Activated naive CD4-positive, alpha-beta T cell treated with anti-CD3 and anti-CD28 coated beads, Interleukin-2, amount 50 U/mL, for 72 hours (primary cell): ENCODE measurements around the gene CRYBA2. TPM values are rescaled to one million over a fixed set of nuclear protein-coding genes. Genes with fewer than 3 reads are reported as not detected.

Experiments used
- ATAC-seq, 2 donors: fragments of 150-1000 bp; cut with Tn5 transposase; 2 replicates each; pipeline ENCODE4 v1.10.0; 2021; ENCODE audit warnings: mild to moderate bottlenecking in 2 of 2, moderate library complexity in 2 of 2
- DNase-seq, 2 donors: peaks; one replicate each; pipeline ENCODE4 v3.0.0; 2021 to 2022; ENCODE audit warnings: low spot score in 2 of 2
- H3K27ac Mint-ChIP-seq, 2 donors: one replicate each; pipeline ENCODE4 v1.8.0; 2022; ENCODE audit warnings: mild to moderate bottlenecking in 2 of 2, mixed read lengths in 2 of 2
- H3K36me3 Mint-ChIP-seq, 2 donors: one replicate each; pipeline ENCODE4 v1.8.0; 2022; ENCODE audit warnings: mixed read lengths in 2 of 2
- H3K9me3 Mint-ChIP-seq, 2 donors: one replicate each; pipeline ENCODE4 v1.8.0; 2022; ENCODE audit warnings: mixed read lengths in 2 of 2
- total RNA-seq, 2 donors: library from RNA; stranded (reverse); gene quantifications; one replicate each; pipeline ENCODE4 v1.2.3, GENCODE V29; 2022

CRYBA2 gene
- total RNA-seq, 2 donors from 2014 or later: not detected

DNA sequence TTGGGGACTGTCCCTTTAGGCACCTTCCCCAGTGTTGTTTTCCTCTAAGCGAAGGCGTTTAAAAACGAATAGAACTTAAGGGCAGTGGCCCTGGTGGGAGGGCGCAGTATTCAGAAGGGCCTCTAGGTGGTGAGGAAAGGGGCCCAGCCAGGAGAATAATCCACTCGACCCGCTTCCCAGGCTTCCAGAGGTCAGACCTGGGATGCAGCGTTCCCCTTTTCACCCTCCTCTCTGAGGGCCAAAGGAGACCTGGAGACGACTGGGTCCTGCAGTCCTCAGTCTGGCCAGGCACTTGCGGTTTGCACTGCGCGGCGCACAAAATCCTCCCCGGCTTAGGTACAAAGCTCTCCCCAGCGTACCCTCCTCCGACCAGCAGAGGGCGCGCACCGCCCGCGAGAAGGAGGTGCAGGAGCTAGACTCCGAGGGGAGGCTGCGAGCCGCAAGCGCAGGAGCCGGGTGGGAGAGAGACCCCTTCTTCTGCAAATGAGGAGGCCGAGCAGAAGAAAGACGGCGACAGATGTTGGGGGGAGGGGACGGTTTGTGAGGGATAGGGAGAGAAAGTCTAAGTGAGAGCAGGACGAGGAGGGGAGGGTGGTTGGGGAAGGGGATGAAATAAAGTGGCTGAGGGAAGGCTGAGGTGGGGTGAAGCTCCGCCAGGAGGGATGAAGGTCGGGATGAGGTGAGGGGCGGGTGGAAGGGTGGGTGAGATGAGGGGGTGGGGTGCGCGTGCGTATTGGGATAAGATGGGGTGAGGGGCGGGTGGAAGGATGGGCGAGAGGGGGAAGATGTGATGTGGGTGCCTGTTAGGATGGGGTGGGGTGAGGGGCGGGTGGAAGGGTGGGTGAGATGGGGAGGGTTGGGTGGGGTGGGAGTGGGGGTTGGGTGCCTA, 13.1 kb downstream of the CRYBA2 start:
- Mint-ChIP-seq H3K36me3 (peaks cover 0 to 6% of the 10 kb centered on the region in 2 donors), H3K9me3 (no peaks in the 10 kb centered on the region), H3K27ac (no peak overlapping the region)
- peak; percentile 92 to 93 for ATAC-seq
- peak; percentile 78 to 92 for DNase-seq

DNA sequence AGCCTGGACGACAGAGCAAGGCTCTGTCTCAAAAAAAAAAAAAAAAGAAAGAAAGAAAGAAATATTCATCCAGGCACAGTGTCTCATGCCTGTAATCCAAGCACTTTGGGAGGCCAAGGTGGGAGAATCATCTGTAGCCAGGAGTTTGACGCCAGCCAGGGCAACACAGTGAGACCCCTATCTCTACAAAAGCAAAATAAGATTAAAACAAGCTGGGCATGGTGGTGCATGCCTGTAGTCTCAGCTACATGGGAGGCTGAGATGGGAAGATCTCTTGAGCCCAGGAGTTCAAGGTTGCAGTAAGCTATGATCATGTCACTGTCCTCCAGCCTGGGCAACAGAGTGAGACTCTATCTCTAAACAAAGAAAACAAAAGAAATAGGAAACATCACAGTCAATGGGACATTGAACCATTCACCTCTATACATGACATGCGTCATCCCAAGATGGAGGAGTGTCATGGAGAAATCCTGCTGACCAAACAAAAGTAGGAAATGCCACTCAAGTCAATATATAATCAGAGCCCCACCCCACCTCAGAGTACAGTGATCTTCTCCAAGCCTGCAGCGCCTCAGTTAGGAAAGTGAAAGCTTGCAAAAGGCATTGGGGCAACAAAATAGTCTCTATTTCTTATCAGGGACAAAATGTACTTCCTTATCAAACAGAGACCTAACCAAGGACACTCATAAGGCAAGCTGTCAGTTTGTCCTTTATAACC, 18.0 kb downstream of the CRYBA2 start:
- Mint-ChIP-seq H3K9me3 (no peaks in the 10 kb centered on the region), H3K27ac (no peak overlapping the region), H3K36me3 (no peaks in the 10 kb centered on the region)
- DNase-seq (no peak), ATAC-seq (no peak)

DNA sequence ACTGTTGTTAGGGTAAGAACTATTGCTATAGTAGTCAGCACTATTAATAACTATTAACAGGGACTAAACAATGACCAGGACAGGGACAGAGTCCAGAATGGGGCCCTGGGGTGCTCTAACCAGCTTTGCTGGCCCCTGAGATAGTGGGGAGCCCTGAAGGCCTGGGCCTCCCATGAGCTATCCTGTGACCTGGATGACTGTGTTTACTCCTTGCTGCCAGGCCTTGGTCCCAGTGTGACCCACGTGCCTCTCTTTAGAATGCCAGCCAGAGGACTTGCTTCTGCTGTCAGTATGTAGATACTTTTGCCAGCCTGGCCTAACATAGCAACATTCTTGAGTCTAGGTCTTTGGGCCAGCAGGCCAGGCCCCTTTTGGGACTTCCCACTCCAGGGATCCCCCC, 22.3 kb downstream of the CRYBA2 start:
- Mint-ChIP-seq H3K27ac (no peak overlapping the region), H3K9me3 (no peaks in the 10 kb centered on the region), H3K36me3 (no peaks in the 10 kb centered on the region)
- DNase-seq (no peak), ATAC-seq (no peak)

DNA sequence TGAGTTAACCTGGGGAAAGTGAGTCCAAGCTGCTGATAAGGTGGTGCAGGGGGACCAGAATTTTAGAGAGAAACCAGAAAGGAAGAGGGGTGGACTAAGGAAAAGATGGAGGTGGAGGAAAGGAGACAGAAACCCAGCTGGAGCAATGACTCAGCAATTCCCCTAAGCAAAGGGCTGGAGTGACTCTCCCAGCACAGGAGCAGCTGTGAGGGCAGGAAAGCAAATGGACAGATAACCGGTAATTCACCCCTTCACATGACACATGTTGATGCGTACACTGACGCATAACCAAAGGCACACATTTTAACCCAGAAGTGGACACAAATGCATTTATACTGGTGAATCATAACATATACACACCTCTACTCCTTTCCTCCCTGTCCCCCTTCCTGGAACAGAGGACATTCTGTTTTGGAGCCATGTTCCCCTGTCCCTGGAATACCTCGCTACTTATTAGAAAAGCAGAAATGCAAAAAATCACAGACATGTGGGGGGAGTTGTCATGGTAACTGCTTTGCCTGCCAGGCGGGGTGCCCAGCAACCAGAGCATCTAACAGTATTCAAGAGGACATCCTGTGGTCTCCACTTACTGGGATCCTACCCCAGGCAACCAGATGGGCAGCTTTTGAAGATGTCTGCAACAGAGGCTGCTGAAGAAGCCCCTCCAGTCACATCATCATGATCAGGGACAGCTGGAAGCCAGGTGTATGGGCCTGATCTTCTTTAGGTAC, 29.0 kb downstream of the CRYBA2 start:
- Mint-ChIP-seq H3K36me3 (no peaks in the 10 kb centered on the region), H3K9me3 (no peaks in the 10 kb centered on the region), H3K27ac (no peak overlapping the region)
- ATAC-seq: no peak
- peak in 1 of 2 donors; percentile 18 for DNase-seq

DNA sequence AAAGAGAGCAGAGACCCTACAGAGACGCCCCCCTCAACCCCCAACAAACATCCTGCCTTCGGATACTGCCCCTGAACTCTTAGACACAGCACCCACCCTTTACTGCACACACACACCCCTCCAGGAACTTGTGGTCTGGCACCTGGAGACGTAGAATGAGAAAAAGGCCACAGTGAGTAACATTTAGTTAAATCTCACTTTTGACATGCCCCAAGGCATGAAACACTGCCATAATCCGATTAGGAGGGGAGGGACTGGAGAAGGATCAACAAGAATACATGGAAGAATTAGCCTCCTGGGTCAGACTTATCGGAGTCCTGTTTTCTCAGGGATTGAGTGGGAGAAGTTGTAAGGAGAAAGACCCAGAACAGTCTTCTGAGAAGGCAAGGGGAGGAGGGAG, 29.6 kb downstream of the CRYBA2 start:
- Mint-ChIP-seq H3K9me3 (no peaks in the 10 kb centered on the region), H3K27ac (no peak overlapping the region), H3K36me3 (no peaks in the 10 kb centered on the region)
- DNase-seq (no peak), ATAC-seq (no peak)

DNA sequence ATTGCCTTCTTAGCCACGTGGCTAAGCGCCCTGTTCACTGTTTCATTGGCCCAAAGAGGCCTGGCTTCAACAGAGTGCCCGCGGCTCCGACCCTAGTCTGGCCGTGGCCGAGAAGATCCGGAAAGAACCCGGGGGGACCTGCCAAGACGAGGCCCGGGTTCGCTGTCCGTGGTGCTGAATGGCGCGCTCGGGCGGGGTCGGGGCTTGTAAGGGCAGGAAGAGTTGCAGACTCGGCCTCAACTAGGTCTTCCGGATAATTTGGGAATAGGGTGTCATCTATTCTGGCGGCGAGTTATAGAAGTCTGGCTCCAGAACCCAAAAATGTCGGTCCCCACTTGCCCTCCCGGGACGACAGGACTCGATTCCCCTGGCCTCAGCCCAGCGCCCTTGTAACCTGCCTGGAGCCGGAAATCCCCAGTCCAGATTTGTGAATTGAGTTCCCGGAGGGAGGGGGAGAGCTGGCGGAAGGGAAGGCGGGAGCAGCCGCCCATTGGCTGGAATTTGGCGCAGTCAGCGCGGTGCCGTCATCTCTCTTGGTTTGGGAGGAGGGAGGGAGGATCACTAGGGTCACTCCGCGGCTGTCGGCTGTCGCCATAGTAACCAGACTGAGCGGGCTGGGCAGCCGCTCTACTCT, 30.2 kb downstream of the CRYBA2 start:
- ATAC-seq (no peak), DNase-seq (peak; percentile 34 to 78)
- H3K9me3 Mint-ChIP-seq: no peaks in the 10 kb centered on the region
- no peaks in the 10 kb centered on the region for H3K36me3 Mint-ChIP-seq
- H3K27ac Mint-ChIP-seq: no peak overlapping the region

DNA sequence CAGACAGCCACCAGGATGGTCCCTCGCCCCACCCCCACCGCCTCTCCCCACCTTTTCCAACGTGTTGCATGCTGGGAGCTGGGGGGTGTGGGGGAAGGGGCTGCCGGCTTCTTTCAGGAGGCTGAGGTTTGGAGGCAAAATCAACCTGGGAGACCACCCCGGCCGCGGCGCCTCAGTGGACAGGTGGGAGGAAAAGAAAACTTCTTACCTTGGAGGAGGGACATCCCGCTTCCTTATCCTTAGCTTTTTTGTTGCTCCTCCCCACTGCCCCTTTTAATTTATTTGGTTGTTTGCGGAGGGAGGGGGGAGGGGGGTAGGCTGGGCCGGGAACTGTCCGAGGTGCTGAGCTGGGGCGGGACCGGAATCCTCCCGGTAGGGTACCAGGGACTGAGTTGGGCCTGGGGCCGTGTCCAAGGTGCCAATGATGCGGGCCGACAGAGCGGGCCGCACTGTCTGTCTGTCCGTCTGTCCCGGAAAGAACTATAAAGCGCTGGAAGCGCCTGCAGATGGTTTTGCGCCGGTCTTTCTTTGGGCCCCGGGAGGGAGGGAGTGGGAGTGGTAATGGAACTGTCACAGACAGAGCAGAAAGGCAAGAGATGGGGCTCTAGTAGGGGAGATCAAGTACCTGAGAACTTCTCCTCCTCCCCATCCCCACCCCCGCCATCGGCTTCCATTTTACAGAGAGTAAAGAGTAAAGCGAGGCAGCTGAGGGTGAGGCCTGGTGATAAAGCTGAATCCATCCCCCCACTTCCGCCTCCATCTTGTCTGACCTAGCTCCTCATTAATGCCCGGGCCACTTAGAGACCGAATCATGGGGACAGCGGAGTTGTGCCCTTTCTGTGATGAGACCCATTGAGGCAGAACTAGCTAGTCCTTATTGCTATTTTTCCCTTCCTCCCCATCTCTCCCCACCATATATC, 31.3 kb downstream of the CRYBA2 start:
- Mint-ChIP-seq H3K36me3 (no peaks in the 10 kb centered on the region), H3K9me3 (no peaks in the 10 kb centered on the region), H3K27ac (no peak overlapping the region)
- no peak for ATAC-seq
- DNase-seq: no peak

DNA sequence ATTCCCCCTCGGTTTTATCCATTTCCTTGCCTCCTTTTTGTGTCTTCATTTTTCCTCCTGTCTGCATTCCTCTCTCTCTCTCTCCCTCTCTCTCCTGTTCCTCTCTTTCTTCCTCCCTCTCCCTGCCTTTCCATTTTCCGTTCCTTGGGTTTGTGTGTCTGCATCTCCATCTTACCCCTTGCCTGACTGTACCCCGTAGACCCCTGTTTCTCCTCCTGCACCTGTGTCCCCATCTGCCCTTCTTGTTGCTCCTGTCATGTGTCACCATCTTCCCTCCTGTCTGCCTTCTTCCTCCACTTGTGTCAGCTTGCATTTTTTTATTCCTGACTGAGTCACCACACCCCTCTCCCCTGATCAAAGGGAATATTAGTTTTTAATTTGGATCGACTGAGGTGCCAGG, 32.0 kb downstream of the CRYBA2 start:
- DNase-seq (no peak), ATAC-seq (no peak)
- Mint-ChIP-seq H3K9me3 (no peaks in the 10 kb centered on the region), H3K27ac (peak overlapping the region in 1 of 2 donors; percentile 2), H3K36me3 (no peaks in the 10 kb centered on the region)

DNA sequence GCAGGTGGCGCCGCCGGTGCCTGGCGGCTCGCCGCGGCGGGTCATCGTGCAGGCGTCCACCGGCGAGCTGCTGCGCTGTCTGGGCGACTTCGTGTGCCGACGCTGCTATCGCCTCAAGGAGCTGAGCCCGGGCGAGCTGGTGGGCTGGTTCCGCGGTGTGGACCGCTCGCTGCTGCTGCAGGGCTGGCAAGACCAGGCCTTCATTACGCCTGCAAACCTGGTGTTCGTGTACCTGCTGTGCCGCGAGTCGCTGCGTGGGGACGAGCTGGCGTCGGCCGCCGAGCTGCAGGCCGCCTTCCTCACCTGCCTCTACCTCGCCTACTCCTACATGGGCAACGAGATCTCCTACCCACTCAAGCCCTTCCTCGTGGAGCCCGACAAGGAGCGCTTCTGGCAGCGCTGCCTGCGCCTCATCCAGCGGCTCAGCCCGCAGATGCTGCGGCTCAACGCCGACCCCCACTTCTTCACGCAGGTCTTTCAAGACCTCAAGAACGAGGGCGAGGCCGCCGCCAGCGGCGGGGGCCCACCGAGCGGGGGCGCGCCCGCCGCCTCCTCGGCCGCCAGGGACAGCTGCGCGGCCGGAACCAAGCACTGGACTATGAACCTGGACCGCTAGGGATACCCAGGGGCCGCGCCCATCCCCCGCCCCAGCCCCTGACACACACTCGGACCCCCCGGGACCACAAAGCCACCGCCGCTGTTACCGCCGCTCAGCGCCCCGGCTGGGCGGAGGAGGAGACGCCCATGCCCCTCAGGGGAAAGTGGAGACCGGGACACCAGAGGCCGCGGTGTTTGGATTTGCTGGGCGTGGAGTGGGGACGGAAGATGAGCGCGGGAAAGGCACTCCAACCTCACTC, 32.7 kb downstream of the CRYBA2 start:
- Mint-ChIP-seq H3K27ac (peak overlapping the region in 1 of 2 donors; percentile 2), H3K36me3 (no peaks in the 10 kb centered on the region), H3K9me3 (no peaks in the 10 kb centered on the region)
- ATAC-seq (no peak), DNase-seq (no peak)

DNA sequence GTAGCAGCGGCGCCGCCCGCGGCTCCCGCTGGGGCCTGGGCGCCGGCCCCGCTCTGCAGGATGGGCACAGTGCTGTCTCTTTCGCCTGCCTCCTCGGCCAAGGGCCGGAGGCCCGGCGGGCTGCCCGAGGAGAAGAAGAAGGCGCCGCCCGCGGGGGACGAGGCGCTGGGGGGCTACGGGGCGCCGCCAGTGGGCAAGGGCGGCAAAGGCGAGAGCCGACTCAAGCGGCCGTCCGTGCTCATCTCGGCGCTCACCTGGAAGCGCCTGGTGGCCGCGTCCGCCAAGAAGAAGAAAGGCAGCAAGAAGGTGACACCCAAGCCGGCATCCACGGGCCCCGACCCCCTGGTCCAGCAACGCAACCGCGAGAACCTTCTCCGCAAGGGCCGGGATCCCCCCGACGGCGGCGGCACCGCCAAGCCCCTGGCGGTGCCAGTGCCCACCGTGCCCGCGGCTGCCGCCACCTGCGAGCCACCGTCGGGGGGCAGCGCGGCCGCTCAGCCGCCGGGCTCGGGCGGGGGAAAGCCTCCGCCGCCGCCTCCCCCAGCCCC, 33.4 kb downstream of the CRYBA2 start:
- Mint-ChIP-seq H3K27ac (no peak overlapping the region), H3K9me3 (no peaks in the 10 kb centered on the region), H3K36me3 (no peaks in the 10 kb centered on the region)
- peak in 1 of 2 donors; percentile 22 for DNase-seq
- no peak for ATAC-seq

DNA sequence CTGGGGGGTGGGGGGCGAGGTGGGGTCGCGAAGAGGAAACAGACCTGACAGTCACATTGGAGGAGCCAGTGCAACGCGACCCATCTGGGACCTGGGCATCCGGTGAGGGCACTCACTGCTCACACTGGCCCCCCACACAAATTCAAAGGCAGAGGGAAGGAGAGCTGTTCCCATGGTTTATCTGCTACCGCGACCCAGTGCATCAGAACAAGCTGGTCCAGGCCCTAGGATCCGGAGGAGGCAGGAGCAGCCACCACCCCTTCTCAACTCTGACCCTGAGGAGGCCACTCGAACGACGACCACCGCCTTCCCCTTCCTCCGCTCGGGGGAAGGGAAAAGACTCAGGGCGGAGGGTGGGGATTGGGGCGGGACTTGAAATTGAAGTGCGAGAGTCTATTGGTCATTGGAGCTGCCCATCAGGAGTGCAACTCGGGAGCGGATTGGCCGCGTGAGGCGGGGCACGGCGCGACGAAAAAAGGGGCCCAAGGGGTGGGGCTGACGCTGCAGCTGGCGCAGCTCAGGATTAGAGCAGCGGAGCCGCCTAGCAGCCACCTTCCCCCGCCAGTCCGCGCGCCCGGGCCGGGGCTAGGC, 34.0 kb downstream of the CRYBA2 start, which contains the start of gene CDK5R2:
Gene CDK5R2, plus strand, starts transcription at position 526 of the 591 bp plus-strand sequence. CDS start 155 bp downstream, outside the sequence.
- DNase-seq (peak in 1 of 2 donors; percentile 83), ATAC-seq (peak; percentile 83 to 98)
- H3K36me3 Mint-ChIP-seq: no peaks in the 10 kb centered on the region
- H3K9me3 Mint-ChIP-seq: no peaks in the 10 kb centered on the region
- H3K27ac Mint-ChIP-seq: no peak within 1 kb of the TSS

DNA sequence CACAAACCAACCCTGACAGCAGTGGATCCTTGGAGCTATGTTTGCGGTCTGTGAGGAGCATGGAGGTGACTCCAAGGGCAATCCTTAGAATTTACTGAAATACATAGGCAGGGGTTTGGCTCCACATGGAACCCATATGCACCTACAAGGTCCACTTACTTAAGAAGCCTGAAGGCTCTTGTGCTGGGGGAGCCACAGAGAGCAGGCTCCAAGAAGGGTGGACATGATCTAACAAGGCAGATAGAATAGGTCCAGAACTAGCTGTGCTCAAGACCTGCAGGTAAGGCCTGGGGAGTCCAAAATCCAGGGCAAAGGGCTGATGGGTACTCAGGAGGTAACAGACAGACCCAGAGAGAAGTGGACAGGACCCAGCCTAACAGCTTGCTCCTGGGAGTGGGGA, 34.9 kb downstream of the CRYBA2 start:
- Mint-ChIP-seq H3K9me3 (no peaks in the 10 kb centered on the region), H3K27ac (no peak overlapping the region), H3K36me3 (no peaks in the 10 kb centered on the region)
- ATAC-seq: no peak
- DNase-seq: no peak

DNA sequence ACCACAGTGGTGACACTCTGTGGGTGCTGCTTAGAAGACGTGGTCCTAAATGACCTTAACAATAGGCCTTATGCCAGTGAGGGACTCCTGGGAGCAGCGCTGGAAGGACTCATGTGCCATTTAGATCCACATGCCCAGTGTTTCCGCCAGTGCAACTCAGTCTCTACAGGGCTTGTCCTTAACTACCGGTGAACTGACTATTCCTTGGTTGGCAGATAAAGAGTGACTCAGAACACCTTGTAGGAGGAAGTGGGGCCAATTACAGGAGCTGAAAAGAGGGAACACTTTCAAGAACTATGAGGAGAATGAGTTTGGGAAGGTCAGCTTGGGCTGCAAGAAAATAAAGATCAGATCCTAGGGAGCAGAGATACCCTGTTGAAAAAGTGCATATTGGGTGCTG, 35.6 kb downstream of the CRYBA2 start:
- no peak for ATAC-seq
- Mint-ChIP-seq H3K27ac (no peak overlapping the region), H3K9me3 (no peaks in the 10 kb centered on the region), H3K36me3 (no peaks in the 10 kb centered on the region)
- no peak for DNase-seq

DNA sequence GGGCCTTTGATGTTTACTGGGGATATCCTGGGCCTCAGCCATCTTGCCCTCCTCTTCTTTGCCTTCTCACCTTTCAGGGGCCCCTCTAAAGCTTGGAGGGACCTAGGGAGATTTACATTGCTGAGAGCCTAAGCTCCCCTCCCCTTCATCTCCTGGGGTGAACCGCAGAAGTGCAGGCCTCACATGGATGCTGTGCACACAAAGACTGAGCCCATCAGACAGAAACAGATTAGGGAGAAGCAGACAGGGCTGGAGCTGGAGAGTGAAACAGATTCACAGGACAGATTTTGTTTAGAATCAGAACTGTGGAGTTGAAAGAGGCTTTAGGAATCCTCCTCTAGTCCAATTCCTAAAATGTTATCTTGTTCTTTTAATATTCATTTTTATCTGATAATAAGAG, 37.2 kb downstream of the CRYBA2 start:
- Mint-ChIP-seq H3K36me3 (no peaks in the 10 kb centered on the region), H3K9me3 (no peaks in the 10 kb centered on the region), H3K27ac (no peak overlapping the region)
- no peak for DNase-seq
- no peak for ATAC-seq
